GM21717 (cell line): Measurements from ENCODE around the gene UBAC2.
"Not testable (repeated sequence)": the region's sequence is repeated elsewhere in the genome, so short reads cannot be mapped to it uniquely, and the experiment has no call there.

Experiments
- ATAC-seq: cut with Tn5 transposase; IDR thresholded peaks from one replicate; pipeline ENCODE4 v1.9.1; 2021; ENCODE audit warnings: mild to moderate bottlenecking, moderate library complexity; ENCODE audit not compliant: unreplicated experiment

UBAC2 gene

GRCh38 chr13:99231721-99232120 lies 31.1 kb downstream of the UBAC2 start:
- ATAC-seq: no peak

- no peak for ATAC-seq
Measured at GRCh38 chr13:99237981-99238662, 37.5 kb downstream of the UBAC2 start.

- ATAC-seq: no peak
Measured at GRCh38 chr13:99246100-99246499, 45.4 kb downstream of the UBAC2 start.

GRCh38 chr13:99249178-99249577 lies 48.5 kb downstream of the UBAC2 start:
- not testable (repeated sequence) for ATAC-seq

- not testable (repeated sequence) for ATAC-seq
Measured at GRCh38 chr13:99249606-99250005, 49.0 kb downstream of the UBAC2 start.

GRCh38 chr13:99250982-99251825 lies 50.5 kb downstream of the UBAC2 start:
- ATAC-seq: no peak

- ATAC-seq: no peak
Measured at GRCh38 chr13:99251921-99252320, 51.3 kb downstream of the UBAC2 start.

DNA sequence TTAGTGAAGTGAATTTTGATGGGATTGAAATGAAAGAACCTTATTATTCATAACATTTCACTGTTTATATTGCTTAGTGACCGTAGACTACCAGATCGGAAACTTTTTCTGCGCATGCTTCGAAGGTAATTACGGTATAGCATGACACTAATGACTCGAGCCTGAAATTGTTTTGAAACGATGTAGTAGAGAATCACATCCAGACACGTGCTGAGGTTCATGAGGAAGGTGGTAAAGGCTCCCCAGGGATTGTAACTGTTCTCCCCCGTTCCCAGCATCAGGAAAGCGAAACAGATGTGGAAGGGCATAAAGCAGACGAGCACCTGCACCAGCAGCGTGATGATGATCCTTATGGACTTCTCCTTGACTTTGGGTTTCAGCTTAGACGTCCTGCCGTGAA lies 54.2 kb downstream of the UBAC2 start:
- no peak for ATAC-seq

- ATAC-seq: no peak
Measured at GRCh38 chr13:99255271-99255670, 54.6 kb downstream of the UBAC2 start.

GRCh38 chr13:99256283-99256682 lies 55.6 kb downstream of the UBAC2 start:
- ATAC-seq: no peak

DNA sequence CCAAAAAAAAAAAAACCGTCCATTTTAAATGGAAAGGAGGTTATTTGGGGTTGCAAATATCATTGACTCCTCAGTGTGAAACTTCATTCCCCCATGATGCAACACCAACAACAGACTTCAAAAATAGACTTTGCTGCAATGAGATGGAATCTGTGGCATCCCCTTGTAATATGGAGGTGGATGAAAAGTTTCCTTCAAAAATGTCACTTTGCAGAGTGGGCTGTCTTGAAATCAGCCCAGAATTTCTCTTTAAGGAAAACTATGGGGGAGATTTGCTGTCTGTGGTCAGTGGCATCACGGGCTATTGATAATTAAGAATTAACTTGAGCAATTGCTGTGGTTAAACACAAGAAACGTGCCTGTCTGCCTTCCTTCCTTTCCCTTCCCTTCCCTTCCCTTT lies 56.1 kb downstream of the UBAC2 start:
- no peak for ATAC-seq

DNA sequence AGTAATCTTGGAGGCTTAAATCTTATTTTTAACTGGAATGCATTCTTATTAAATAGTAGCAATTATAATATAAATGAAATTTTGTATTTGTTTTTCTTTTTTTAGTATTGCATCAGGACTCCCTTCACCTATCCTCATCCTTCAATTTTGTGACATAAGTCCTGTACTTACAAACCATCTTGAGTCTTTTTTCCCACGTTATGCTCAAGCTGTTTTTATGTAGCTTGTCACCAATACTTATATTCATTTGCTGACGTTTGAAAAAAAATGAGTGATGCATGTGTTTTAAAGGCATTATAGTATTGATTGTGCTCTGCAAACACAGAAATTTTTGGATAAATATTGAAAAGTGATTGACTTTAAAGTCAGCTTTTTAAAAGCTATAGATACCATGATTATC lies 56.6 kb downstream of the UBAC2 start:
- no peak for ATAC-seq

GRCh38 chr13:99258210-99258860 lies 57.7 kb downstream of the UBAC2 start, which contains the start of gene GPR18:
Gene GPR18, minus strand, starts transcription at chr13:99258379. Its CDS starts 2,507 bp downstream, at chr13:99255872.
- ATAC-seq: peak; percentile 84

- ATAC-seq: peak; percentile 65
Measured at GRCh38 chr13:99258946-99259345, 58.3 kb downstream of the UBAC2 start.

GRCh38 chr13:99260216-99260615 lies 59.6 kb downstream of the UBAC2 start:
- no peak for ATAC-seq

DNA sequence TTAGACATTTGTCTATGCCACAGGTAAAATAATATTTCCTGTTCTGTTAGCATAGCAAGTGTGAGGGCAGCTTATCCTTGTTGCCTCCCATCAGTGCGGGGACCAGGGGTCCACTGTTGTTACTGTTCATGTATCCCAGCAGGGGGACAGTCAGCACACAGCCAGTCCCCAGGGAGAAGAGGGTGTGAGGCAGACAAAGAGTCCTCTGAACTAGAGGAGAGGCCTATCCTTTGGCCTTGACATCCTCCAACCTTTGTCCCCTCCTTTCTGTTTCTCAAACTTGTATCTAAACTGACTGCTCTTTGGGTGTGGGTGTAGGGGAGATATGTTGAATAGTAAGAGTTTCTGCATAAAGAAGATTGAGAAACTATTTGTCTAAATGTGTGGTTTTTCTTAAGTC lies 60.4 kb downstream of the UBAC2 start:
- no peak for ATAC-seq

DNA sequence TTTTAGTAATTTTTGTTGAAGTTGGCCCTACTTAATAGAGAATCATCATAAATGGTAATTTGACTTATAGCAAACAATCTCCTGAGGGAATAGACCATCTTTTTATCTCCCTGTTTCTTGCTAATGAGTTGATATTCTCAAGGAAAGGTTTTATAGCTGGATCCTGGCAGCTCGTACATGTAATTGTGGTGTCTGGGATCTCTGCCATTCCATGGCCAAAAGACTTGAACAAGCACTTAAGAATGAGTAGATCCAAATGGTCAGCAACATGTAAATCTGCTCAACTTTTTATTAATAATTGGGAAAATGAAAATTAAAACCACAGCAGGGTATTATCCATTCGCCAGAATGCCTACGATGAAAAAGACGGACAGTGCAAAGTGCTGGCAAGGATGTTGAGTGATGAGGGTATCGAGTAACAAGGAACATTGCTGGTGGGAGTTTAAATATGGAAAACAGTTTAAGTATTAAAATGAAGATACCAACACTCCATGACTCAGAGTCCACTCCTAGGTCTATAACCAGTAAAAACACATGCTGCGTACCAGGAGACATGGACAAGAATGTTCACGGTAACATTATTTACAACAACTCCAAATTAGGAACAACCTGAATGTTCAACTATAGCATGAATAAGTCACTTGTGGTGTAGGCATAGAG lies 62.6 kb downstream of the UBAC2 start:
- no peak for ATAC-seq

GRCh38 chr13:99264051-99264450 lies 63.4 kb downstream of the UBAC2 start:
- no peak for ATAC-seq

- ATAC-seq: no peak
Measured at GRCh38 chr13:99265162-99265800, 64.6 kb downstream of the UBAC2 start.

DNA sequence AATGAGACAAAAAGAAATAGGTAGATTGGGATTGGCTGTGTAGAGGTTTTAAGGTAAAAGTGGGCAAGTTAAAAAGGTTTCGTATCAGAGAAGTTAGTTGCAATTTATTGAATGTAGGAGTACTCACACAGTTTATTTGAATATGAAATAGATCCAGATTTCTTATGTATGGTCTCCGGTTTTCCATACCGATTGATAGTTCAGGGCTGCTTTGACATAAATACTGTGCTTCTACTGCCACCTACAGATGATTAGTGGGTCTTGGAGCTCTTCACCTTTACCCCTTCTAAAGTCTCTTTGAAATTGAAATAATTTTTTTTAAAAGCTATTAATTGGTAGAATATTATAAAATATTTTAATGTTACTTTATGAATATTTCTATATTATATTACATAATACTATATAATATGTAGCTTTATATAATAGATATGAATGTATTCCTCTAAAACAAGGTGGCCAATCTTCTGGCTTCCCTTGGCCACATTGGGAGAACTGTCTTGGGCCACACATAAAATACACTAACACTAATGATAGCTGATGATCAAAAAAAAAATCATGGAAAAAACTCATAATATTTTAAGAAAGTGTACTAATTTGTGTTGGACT lies 65.3 kb downstream of the UBAC2 start:
- no peak for ATAC-seq
